ENCODE measurements around the gene RPL10.

GRCh38 chrX:154373340-154374306, 24.6 kb upstream of the RPL10 start:
- TF ChIP-seq CTCF (IDR thresholded peaks at IDR 0.05) (peak in 5 of 6 experiments; percentile 23 to 72 (median 56)), POLR2A (IDR thresholded peaks at IDR 0.05) (no peak)
